Osteoblast (primary cell): ENCODE data around the gene ATP5MC2. TPM values are rescaled to one million over a fixed set of nuclear protein-coding genes. Genes with fewer than 3 reads are reported as not detected.
"Not testable (repeated sequence)": the region's sequence is repeated elsewhere in the genome, so short reads cannot be mapped to it uniquely, and the experiment has no call there.

Experiments
- DNase-seq: peaks from one replicate; pipeline ENCODE4 v3.0.0; 2011; ENCODE audit warnings: low spot score, mixed read lengths; ENCODE audit not compliant: insufficient read length; ENCODE audit errors: missing footprints
- H2AFZ ChIP-seq: 2 replicates; pipeline ENCODE4 v1.6.0; 2011; ENCODE audit warnings: mild to moderate bottlenecking, low read length
- H3K27ac ChIP-seq: 2 replicates; pipeline ENCODE4 v1.5.1; 2011; ENCODE audit warnings: mild to moderate bottlenecking, low read depth, low read length, moderate library complexity
- H3K27me3 ChIP-seq: 2 replicates; pipeline ENCODE4 v1.6.0; 2012; ENCODE audit warnings: mild to moderate bottlenecking, control low read depth, inconsistent platforms, low read length, moderate library complexity; ENCODE audit not compliant: insufficient read depth
- H3K36me3 ChIP-seq: 2 replicates; pipeline ENCODE4 v1.5.1; 2011; ENCODE audit warnings: mild to moderate bottlenecking, low read length, control low read depth, moderate library complexity; ENCODE audit not compliant: insufficient read depth
- H3K4me1 ChIP-seq: 2 replicates; pipeline ENCODE4 v1.5.1; 2011; ENCODE audit warnings: mild to moderate bottlenecking, low read length, control low read depth, moderate library complexity; ENCODE audit not compliant: insufficient read depth
- H3K4me2 ChIP-seq: 2 replicates; pipeline ENCODE4 v1.6.0; 2011; ENCODE audit warnings: mild to moderate bottlenecking, low read length; ENCODE audit not compliant: insufficient read depth
- H3K4me3 ChIP-seq: fragments of 200-600 bp; sonication (generic); 3 replicates; pipeline ENCODE4 v1.5.1; 2012; ENCODE audit warnings: mild to moderate bottlenecking, low read length, inconsistent platforms; ENCODE audit not compliant: insufficient read depth
- H3K79me2 ChIP-seq: 2 replicates; pipeline ENCODE4 v1.6.0; 2012; ENCODE audit warnings: mild to moderate bottlenecking, low read length, control low read depth, inconsistent platforms; ENCODE audit not compliant: insufficient read depth
- H3K9me3 ChIP-seq: 2 replicates; pipeline ENCODE4 v1.5.1; 2011; ENCODE audit warnings: low read depth, low read length, control low read depth
- H4K20me1 ChIP-seq: 2 replicates; pipeline ENCODE4 v1.6.0; 2012; ENCODE audit warnings: mild to moderate bottlenecking, low read length, control low read depth; ENCODE audit not compliant: insufficient read depth
- CTCF ChIP-seq: IDR thresholded peaks from 2 replicates; pipeline ENCODE4 v1.5.1; 2011; ENCODE audit warnings: mild to moderate bottlenecking, low read depth, low read length, moderate library complexity; ENCODE audit errors: extremely low read depth
- total RNA-seq: library from RNA; depleted of rRNA; stranded (reverse); fragments of >200 nt; gene quantifications from 2 replicates; pipeline ENCODE4 v1.2.3, GENCODE V29; 2012

ATP5MC2 gene
- total RNA-seq, 1 donor = 95.9 TPM

GRCh38 chr12:53644133-53644532 is 31.8 kb downstream of the ATP5MC2 start:
- H3K4me2 ChIP-seq = no peak overlapping the region
- H3K79me2 ChIP-seq = no peaks in the 10 kb centered on the region
- no peaks in the 10 kb centered on the region for H3K36me3 ChIP-seq
- H3K9me3 ChIP-seq = no peaks in the 10 kb centered on the region
- no peaks in the 10 kb centered on the region for H3K4me1 ChIP-seq
- H4K20me1 ChIP-seq = no peaks in the 10 kb centered on the region
- no peak overlapping the region for H2AFZ ChIP-seq
- no peak overlapping the region for H3K4me3 ChIP-seq
- H3K27ac ChIP-seq = no peak overlapping the region
- no peak for TF ChIP-seq CTCF
- no peaks in the 10 kb centered on the region for H3K27me3 ChIP-seq
- DNase-seq = no peak

GRCh38 chr12:53643232-53643979 is 32.5 kb downstream of the ATP5MC2 start:
- Histone ChIP-seq H3K4me1 (no peaks in the 10 kb centered on the region), H3K27me3 (no peaks in the 10 kb centered on the region), H3K4me2 (no peak overlapping the region), H3K36me3 (no peaks in the 10 kb centered on the region), H3K79me2 (no peaks in the 10 kb centered on the region), H2AFZ (no peak overlapping the region), H3K4me3 (no peak overlapping the region), H3K27ac (no peak overlapping the region), H3K9me3 (no peaks in the 10 kb centered on the region), H4K20me1 (no peaks in the 10 kb centered on the region)
- no peak for TF ChIP-seq CTCF
- DNase-seq = no peak

GRCh38 chr12:53638057-53638456 is 37.8 kb downstream of the ATP5MC2 start:
- H3K4me2 ChIP-seq = no peak overlapping the region
- H3K36me3 ChIP-seq = no peaks in the 10 kb centered on the region
- H3K27ac ChIP-seq = no peak overlapping the region
- H3K4me1 ChIP-seq = no peaks in the 10 kb centered on the region
- no peaks in the 10 kb centered on the region for H3K79me2 ChIP-seq
- H3K9me3 ChIP-seq = no peaks in the 10 kb centered on the region
- no peak for TF ChIP-seq CTCF
- no peaks in the 10 kb centered on the region for H4K20me1 ChIP-seq
- H3K27me3 ChIP-seq = no peaks in the 10 kb centered on the region
- no peak overlapping the region for H2AFZ ChIP-seq
- DNase-seq = no peak
- H3K4me3 ChIP-seq = no peak overlapping the region

GRCh38 chr12:53636641-53637040 is 39.2 kb downstream of the ATP5MC2 start:
- no peaks in the 10 kb centered on the region for H3K4me1 ChIP-seq
- DNase-seq = no peak
- no peak overlapping the region for H3K4me3 ChIP-seq
- H3K36me3 ChIP-seq = no peaks in the 10 kb centered on the region
- H3K9me3 ChIP-seq = no peaks in the 10 kb centered on the region
- H3K27me3 ChIP-seq = no peaks in the 10 kb centered on the region
- no peak for TF ChIP-seq CTCF
- H2AFZ ChIP-seq = no peak overlapping the region
- H3K79me2 ChIP-seq = no peaks in the 10 kb centered on the region
- H4K20me1 ChIP-seq = no peaks in the 10 kb centered on the region
- no peak overlapping the region for H3K27ac ChIP-seq
- H3K4me2 ChIP-seq = no peak overlapping the region

GRCh38 chr12:53635708-53636107 is 40.2 kb downstream of the ATP5MC2 start:
- not testable (repeated sequence) for DNase-seq, H3K27ac ChIP-seq, H3K36me3 ChIP-seq, H2AFZ ChIP-seq, H3K4me3 ChIP-seq, H3K4me1 ChIP-seq, H4K20me1 ChIP-seq, H3K4me2 ChIP-seq, H3K27me3 ChIP-seq, H3K79me2 ChIP-seq, H3K9me3 ChIP-seq
